ENCODE data around the gene LMBRD1. TPM values are rescaled to one million over a fixed set of nuclear protein-coding genes. Genes with fewer than 3 reads are reported as not detected.

The LMBRD1 gene
- total and polyA plus RNA-seq, 2 of the 4 experiments (the other 2 are of a cell fraction) = 3.9 to 8.7 TPM

- in situ Hi-C loops (cut with MboI; ENCODE audit: low sequenced_read_pairs) (no loop called here), dilution Hi-C loops (cut with HindIII; ENCODE audit: low sequenced_read_pairs, unreplicated experiment) (no loop called here), intact Hi-C loops (cut with micrococcal nuclease) (no loop called here)
- ATAC-seq (ENCODE audit: low read depth) = no peak
- Histone ChIP-seq H2BK120ac (ENCODE audit: low read depth, low read length) (no peak overlapping the region), H3K9me1 (ENCODE audit: insufficient read depth, low read length) (peaks cover 5% of the 10 kb centered on the region; the same call in 1 of the 2 replicates), H2BK15ac (ENCODE audit: low read depth, low read length) (no peak overlapping the region), H2BK5ac (ENCODE audit: low read depth, low read length, poor library complexity, severe bottlenecking) (no peak overlapping the region), H3K27ac (ENCODE audit: insufficient read depth, low read length) (no peak overlapping the region), H3K79me1 (ENCODE audit: low read depth in 1 of 2, low read length in 2 of 2) (peaks cover 0 to 7% of the 10 kb centered on the region in 2 experiments; a peak in 2 of 4 replicates), H3K4me3 (ENCODE audit: insufficient read depth, low read depth, low read length) (no peak overlapping the region), H3K56ac (ENCODE audit: extremely low read depth, insufficient read depth, low read length) (no peak overlapping the region), H4K20me1 (ENCODE audit: insufficient read depth, low read length) (no peaks in the 10 kb centered on the region), H2AK9ac (replicated peaks; ENCODE audit: low read depth, low read length, poor library complexity) (no peak overlapping the region), H2AK5ac (ENCODE audit: low read depth, low read length) (no peak overlapping the region), H3K4me1 (ENCODE audit: control insufficient read depth, insufficient read depth, low read length) (peaks cover 2% of the 10 kb centered on the region; the same call in 1 of the 2 replicates), H3K18ac (ENCODE audit: low read depth, low read length) (no peak overlapping the region), H3K4me2 (ENCODE audit: low read depth, low read length) (no peak overlapping the region), H2BK20ac (ENCODE audit: low read depth, low read length) (no peak overlapping the region), H3K9me3 (ENCODE audit: control insufficient read depth, insufficient read depth, low read length) (no peaks in the 10 kb centered on the region), H3K27me3 (ENCODE audit: control insufficient read depth, insufficient read depth, low read length) (no peaks in the 10 kb centered on the region), H2AFZ (replicated peaks; ENCODE audit: low read length, poor library complexity) (no peak overlapping the region), H4K91ac (ENCODE audit: insufficient read depth, low read depth, low read length) (no peak overlapping the region), H4K8ac (ENCODE audit: low read depth in 2 of 2, low read length in 2 of 2) (no peak overlapping the region), H3K36me3 (ENCODE audit: control insufficient read depth, insufficient read depth, low read length) (no peaks in the 10 kb centered on the region), H3K23ac (ENCODE audit: low read depth, low read length) (no peak overlapping the region), H4K5ac (ENCODE audit: low read depth, low read length) (no peak overlapping the region), H3K9ac (ENCODE audit: low read depth, low read length) (no peak overlapping the region), H3K14ac (replicated peaks; ENCODE audit: low read depth, low read length) (no peak overlapping the region), H3K4ac (ENCODE audit: low read depth, low read length) (no peak overlapping the region)
- BruUV-seq (replicated peaks) = no TSS peak
- no peak for DNase-seq
- no peak for TF ChIP-seq RAD21 (IDR thresholded peaks at IDR 0.05; ENCODE audit: low read length)
- TF ChIP-seq BHLHE40 (IDR thresholded peaks at IDR 0.05; ENCODE audit: low read depth, low read length) = no peak
- no peak for TF ChIP-seq MAFK (IDR thresholded peaks at IDR 0.05; ENCODE audit: low read depth, low read length)
- no peak for TF ChIP-seq USF2 (IDR thresholded peaks at IDR 0.05; ENCODE audit: low read depth, low read length)
- TF ChIP-seq FOS (IDR thresholded peaks at IDR 0.05; ENCODE audit: low read depth, low read length) = no peak
- no peak for TF ChIP-seq MAZ (IDR thresholded peaks at IDR 0.05; ENCODE audit: borderline replicate concordance, low read depth, low read length)
- TF ChIP-seq SMC3 (IDR thresholded peaks at IDR 0.05; ENCODE audit: low read depth, low read length) = no peak
- no peak for TF ChIP-seq CTCF (conservative IDR thresholded peaks at IDR 0.05; ENCODE audit: low read depth, low read length)
- TF ChIP-seq NFE2L2 (IDR thresholded peaks at IDR 0.05; ENCODE audit: low read depth, low read length) = no peak
- TF ChIP-seq ELK1 (IDR thresholded peaks at IDR 0.05; ENCODE audit: borderline replicate concordance, low read depth, low read length) = no peak
- TF ChIP-seq RFX5 (IDR thresholded peaks at IDR 0.05; ENCODE audit: low read depth, low read length) = no peak
- TF ChIP-seq MXI1 (IDR thresholded peaks at IDR 0.05; ENCODE audit: borderline replicate concordance, low read depth, low read length) = no peak
- no peak for TF ChIP-seq POLR2A (IDR thresholded peaks at IDR 0.05; ENCODE audit: low read depth, low read length)
- no peak for TF ChIP-seq CEBPB (IDR thresholded peaks at IDR 0.05; ENCODE audit: low read depth, low read length)
- TF ChIP-seq CHD1 (IDR thresholded peaks at IDR 0.05; ENCODE audit: low read depth, low read length) = no peak
- TF ChIP-seq RCOR1 (IDR thresholded peaks at IDR 0.05; ENCODE audit: insufficient replicate concordance, low read length) = no peak
- ChIA-PET CTCF (no interaction called here), POLR2A (ENCODE audit: unreplicated experiment) (no interaction called here)
These were observed 11.1 kb downstream of the LMBRD1 start for GRCh38 chr6:69785697-69786096.
